HG03196 (cell line): Measurements from ENCODE around the gene CHRNG.

Source experiments
- ATAC-seq: cut with Tn5 transposase; IDR thresholded peaks from one replicate; pipeline ENCODE4 v1.9.1; 2021; ENCODE audit not compliant: unreplicated experiment

Gene CHRNG

DNA sequence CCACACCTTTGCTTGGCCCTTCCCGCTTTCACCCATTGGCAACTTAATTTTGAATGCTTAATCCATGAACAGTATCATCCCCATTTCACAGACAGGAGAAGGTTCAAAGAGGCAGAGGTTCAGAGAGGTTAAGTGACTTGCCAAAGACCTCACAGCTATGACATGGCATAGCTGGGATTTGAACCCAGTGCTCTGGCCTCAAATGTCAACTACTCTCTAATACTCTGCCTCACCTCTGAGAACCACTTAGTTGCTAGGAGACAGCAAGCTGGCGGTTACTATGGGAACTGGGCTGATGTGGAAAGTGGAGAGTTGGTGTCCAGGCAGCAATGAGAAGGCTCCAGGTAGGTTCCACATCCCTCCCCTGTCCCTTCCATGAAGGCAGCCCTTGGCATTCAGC lies 35.1 kb upstream of the CHRNG start:
- ATAC-seq: no peak

- ATAC-seq: no peak
Measured at GRCh38 chr2:232505856-232506255, 33.6 kb upstream of the CHRNG start.

DNA sequence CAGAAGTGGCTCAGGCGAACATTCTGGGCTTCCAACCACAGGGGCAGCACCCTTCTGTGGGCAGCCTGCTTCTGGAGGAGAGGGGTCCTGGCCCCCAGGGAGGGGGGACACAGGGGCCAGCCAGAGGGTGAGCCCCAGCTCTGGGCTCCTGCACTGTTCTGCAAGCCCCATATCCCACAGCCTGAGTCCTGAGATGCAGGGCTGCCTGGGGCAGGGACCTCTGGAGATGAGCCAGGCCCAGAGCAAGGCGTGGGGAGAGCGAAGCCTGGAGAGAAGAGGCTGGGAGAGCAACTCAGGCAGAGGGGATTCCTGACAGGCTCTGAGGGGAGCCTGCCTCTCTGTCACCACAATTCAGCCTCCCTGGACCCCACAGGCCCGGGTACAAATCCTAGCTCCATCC lies 32.8 kb upstream of the CHRNG start:
- no peak for ATAC-seq

GRCh38 chr2:232508251-232508650 lies 31.2 kb upstream of the CHRNG start:
- no peak for ATAC-seq

DNA sequence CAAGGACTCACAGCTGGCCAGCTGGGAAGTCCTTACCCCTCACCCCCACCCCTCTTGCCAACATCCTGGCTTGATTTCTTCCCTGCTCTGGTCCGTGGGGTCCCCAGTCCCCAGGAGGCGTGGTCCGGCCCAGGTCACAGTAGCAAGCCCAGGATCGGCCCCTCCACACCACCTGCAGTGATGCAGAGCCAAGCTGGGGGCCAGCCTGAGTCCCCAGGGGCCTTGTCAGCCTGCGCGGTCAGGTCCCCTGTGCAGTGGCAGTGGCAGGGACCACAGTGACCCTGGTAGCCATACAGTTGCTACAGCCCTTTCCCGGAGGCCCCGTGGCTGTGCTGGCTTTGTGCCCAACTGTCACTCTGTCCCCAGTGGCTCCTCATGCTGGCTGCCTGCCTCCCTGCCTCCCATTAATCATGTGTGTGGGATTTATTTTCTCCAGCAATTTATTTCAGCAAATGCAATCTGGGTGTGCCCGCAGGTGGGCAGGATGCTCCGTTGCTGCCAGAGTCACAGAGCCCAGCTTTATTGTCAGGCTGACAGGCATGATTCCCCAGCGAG lies 28.1 kb upstream of the CHRNG start:
- ATAC-seq: no peak

DNA sequence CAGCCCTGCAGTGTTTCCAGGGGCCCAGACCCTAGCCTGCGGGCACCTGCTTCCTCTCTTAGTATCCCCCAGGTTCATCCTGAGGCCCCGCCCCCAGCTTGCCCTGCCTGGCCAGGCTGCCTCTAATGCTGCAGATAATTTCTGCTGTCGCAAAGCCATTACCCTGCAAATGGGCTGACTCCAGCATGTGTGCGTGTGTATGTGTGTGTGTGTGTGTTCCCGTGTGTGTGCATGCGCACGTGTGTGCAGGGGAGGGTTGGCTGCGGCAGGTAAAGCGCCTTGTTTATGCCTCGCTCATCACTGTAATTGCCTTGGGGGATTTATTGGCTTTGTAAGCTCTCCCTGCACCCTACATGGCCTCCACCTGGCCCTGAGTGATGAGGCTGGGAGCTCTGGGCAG lies 26.9 kb upstream of the CHRNG start:
- no peak for ATAC-seq

DNA sequence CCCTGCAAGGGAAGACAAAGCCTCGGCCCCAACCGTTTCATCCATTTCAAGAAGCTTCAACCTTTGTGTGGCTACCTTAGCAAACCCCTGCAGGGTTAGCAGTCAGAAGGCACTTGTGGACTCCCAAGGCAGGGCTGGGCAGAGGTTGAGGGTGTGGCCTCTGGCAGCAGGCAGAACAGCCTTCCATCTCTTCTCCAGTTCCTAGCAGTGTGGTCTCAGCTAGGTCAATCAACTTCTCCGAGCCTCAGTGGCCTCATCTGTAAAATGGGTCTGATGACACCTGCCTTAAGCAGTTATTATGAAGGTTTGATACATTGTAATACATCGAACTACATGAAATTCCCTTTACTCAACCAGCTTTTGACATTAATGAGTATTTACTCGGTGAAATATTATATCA lies 26.1 kb upstream of the CHRNG start:
- ATAC-seq: no peak

DNA sequence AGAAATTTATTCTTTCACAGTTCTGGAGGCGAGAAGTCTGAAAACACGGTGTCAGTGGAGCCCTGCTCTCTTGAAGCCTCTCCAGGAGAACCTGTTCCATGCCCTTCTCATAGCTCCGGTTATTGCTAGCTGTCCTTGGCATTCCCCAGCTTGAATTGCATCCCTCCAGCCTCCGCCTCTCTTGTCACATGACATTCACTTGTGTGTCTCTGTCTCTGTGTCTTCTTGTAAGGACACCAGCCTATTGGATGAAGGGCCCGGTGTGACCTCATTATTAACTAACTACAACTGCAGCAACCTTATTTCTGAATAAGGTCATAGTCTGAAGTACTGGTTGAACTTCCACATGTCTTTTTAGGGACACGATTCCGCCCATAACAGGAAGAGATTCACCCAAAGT lies 23.9 kb upstream of the CHRNG start:
- ATAC-seq: no peak

GRCh38 chr2:232516551-232516950 lies 22.9 kb upstream of the CHRNG start:
- no peak for ATAC-seq

DNA sequence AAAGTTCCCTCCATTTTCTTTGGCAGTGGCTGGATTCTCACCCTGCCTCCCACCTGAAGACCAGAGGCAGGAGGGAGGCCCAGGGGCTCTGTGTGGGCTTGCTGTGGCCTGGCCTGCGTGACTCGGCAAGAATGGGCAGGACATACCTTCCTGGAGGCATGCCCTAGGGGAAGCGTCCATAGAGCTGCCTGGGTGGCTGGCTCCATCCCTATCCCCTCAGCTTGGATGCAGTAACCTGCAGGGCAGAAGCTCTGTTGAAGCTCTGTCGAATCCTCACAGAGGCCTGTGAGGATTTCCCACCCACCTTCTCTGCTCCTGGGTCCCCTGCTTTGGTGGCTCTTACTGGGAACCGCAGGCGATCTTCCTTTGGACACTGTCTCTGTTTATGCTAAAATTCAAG lies 20.6 kb upstream of the CHRNG start:
- no peak for ATAC-seq

DNA sequence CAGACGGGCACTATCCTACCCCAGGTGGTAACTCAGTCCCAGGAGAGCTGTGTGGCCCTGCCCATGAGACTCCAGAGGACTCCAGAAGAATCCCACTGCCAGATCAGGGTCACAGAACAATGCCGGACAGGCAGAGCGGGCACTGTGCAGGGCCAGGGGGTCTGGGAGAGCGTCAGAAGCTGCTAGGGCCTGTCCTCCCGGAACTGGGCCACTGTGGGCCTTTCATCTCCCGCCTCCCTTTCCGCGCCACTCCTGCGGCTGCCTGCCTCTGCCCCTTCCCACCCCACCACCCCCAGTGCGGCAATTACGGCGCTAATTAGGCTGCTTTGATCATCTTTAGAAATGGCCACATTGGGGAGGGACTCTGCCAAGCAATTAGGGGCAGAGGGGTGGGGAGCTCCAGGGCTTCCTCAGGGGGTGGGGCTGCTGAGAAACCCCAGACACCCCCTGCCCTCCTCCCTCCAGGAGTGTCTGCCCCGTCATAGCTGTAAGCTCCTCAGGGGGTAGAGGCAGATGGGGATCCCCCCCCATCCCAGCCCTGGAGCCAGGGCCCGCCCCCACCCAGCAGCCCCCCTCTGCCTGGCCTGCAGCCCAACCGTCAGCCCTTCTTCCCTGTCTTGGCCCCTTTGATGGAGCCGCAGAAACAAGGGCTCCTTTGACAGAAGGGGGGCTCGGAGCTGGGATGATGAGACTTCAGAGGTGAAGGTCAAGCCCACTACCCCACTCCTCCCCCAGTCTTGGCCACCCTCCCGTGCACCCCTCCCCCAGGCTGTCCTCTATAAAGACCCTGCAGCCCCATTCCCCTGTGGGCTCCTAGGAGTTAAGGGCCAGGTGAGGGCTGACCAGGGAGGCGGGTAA lies 19.7 kb upstream of the CHRNG start, which contains the start of gene PRSS56:
TSS of gene PRSS56 (plus strand) at position 808 of the 858 bp plus-strand sequence. CDS start 211 bp downstream, outside the sequence.
- ATAC-seq: no peak

DNA sequence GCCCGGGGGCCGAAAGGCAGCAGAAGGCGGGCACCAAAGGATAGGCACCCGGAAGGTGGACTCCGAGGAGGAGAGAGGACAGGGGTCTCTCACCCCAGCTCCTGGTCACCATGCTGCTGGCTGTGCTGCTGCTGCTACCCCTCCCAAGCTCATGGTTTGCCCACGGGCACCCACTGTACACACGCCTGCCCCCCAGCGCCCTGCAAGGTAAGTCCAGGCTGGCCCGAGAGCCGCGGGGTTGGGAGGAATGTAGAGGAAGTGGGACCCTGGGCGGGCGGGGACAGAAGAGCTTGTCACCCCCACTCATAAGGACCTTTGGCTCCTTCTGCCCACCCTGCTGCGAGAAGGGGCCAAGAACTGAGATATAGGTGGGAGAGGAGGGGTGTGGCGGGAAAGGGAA lies 19.0 kb upstream of the CHRNG start:
- no peak for ATAC-seq

GRCh38 chr2:232521098-232521497 lies 18.4 kb upstream of the CHRNG start:
- no peak for ATAC-seq

- no peak for ATAC-seq
Measured at GRCh38 chr2:232521959-232522622, 17.4 kb upstream of the CHRNG start.

DNA sequence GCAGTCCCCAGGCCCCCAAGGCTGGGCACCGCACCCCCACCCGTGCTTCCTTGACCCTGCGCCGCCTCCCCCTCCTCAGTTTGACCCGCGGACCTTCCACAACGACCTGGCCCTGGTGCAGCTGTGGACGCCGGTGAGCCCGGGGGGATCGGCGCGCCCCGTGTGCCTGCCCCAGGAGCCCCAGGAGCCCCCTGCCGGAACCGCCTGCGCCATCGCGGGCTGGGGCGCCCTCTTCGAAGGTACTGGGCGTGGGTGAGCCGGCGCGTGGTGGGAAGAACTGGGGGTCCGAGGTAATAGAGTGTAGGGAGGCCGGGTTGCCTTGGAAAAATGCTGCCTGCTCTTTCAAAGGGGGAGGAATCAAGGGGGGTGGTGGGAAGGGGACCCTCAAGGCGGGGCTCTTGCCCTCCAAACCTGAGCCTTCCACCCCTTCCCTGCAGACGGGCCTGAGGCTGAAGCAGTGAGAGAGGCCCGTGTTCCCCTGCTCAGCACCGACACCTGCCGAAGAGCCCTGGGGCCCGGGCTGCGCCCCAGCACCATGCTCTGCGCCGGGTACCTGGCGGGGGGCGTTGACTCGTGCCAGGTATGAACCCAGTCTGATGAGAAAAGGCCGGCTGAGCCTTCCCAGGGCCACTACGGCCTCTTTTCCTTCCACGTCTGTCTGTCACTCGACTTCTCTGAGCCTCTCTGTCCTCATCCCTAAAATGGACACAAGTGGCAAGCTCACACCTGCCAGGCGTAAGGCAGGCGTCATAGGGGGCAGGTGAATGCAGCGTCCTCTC lies 16.7 kb upstream of the CHRNG start:
- ATAC-seq: no peak

DNA sequence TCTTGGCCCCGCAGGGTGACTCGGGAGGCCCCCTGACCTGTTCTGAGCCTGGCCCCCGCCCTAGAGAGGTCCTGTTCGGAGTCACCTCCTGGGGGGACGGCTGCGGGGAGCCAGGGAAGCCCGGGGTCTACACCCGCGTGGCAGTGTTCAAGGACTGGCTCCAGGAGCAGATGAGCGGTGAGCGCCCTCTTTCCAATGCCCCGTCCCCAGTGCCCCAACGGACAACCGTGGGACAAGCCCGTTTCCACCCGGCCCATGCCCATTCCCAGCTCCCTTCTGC lies 16.1 kb upstream of the CHRNG start:
- ATAC-seq: no peak

DNA sequence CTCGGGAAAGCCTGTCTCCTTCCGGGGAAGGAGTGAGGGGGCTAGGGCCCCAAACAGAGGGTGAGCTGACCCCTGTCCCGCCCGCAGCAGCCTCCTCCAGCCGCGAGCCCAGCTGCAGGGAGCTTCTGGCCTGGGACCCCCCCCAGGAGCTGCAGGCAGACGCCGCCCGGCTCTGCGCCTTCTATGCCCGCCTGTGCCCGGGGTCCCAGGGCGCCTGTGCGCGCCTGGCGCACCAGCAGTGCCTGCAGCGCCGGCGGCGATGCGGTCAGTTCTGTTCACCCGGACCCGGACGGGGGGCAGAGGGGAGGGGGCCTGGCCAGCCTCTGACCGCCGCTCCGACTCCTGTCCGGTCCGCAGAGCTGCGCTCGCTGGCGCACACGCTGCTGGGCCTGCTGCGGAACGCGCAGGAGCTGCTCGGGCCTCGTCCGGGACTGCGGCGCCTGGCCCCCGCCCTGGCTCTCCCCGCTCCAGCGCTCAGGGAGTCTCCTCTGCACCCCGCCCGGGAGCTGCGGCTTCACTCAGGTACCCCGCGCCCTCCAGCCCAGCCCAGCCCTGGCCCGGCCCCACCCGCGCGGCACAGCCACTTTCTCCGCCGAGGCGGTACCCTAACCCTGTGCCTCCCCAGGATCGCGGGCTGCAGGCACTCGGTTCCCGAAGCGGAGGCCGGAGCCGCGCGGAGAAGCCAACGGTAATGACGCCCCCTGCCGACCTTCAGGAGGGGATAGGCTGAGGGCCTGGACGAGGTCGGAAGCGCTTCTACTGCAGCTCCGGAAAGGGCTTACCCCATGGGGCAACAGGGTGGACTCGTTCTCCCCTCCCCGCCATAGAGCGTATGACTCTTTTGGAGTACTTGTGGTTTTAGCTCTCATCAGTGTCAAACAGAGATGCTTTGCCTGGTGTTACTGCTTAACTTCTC lies 15.6 kb upstream of the CHRNG start:
- no peak for ATAC-seq

DNA sequence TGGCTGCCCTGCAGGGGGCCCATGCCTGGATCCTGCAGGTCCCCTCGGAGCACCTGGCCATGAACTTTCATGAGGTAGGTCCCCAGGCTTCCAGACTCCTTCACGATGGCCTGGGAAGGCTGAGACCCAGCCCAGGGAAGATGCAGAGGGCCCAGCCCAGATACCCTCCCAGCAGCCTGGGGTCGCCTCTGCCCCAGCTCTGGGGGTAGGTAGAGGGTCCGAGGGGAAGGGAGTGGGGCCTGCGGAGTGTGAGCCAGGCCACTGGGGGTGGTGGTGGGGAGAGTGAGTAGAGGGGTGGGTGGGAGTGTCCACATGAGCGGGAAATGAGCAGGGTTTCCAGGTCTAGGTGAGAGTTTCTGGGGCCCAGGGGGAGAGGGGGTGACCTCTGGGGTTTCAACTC lies 14.7 kb upstream of the CHRNG start:
- ATAC-seq: no peak

DNA sequence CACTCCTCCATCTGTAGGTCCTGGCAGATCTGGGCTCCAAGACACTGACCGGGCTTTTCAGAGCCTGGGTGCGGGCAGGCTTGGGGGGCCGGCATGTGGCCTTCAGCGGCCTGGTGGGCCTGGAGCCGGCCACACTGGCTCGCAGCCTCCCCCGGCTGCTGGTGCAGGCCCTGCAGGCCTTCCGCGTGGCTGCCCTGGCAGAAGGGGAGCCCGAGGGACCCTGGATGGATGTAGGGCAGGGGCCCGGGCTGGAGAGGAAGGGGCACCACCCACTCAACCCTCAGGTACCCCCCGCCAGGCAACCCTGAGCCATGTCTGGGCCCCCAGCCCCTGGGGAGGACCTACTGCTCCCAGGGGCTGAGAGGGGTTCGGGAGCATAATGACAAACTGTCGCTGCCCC lies 14.3 kb upstream of the CHRNG start:
- no peak for ATAC-seq

DNA sequence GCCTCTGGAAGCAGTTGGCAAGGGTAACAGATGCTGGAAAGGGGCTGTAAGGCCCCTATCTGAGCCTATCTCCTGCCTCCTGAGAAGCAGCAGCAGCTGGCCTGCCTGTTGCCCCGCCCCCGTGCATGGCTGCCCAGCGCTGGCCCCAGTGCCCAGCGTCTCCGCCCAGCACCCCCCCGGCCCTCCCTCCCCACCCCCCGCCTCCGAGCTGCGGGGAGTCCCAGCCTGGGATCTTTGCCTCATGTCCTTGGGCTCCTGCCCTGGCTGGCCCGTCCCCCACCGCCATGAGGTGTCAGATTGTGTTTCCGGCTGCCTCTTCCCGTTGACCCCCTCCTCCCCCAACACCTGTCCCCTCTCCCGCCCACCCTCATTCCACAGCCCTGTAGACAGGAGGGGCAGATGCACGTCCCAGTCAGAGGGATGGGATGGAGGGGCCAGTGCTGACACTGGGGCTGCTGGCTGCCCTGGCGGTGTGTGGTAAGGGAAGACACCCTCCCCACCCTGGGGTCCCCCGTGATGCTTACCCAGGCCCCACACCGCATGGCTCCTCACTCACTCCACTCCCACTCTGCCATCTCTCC lies 13.6 kb upstream of the CHRNG start, which contains the start of gene CHRND:
TSS of gene CHRND (plus strand) at position 370 of the 581 bp plus-strand sequence. CDS start at position 426, 56 bp downstream.
- no peak for ATAC-seq
